ENCODE measurements around the gene PNPLA3.

PNPLA3 gene

DNA sequence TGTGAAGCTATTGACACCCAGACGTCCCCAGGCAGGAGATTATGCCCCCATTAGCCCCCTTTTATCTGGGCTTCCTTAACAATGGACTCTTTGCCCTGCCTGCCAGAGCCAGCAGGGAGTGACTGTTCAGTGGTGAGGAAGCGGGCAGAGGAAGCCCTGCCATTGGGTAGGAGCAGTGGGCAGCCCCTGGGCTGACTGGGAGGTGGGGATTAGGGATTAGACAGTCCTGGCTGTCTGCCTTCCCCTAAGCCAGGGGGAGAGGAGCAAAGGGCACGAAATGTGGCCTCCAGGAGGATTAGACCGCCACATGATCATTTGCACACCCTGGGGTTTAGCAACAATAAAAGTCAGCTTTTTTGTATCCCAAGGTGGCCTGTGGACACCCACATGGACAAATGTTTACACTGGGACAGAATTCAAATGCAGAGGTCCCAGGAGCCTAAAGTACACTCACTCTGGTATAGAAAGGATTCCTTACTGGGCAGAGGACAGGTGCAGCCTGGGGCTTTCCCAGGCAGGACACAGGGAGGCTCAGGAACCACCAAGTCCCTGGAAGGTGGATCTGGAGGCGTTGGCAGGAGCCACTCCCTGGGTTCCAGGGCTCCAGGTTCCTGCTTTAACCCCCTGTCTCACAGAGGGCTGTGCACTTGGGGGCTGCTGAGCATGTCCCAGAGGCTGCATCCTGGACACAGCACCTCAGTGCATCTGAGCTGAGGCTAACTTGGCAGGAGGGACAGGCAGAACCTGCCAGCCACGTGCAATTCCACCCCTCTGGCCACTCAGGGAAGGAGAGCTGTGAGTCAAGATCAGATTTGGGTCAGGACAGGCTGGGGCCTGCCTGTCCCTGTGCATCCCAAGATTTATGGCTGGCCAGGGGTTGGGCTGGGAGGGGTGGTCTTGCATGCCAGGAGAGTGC, 2.1 kb downstream of the PNPLA3 start:
- no peak for DNase-seq

DNA sequence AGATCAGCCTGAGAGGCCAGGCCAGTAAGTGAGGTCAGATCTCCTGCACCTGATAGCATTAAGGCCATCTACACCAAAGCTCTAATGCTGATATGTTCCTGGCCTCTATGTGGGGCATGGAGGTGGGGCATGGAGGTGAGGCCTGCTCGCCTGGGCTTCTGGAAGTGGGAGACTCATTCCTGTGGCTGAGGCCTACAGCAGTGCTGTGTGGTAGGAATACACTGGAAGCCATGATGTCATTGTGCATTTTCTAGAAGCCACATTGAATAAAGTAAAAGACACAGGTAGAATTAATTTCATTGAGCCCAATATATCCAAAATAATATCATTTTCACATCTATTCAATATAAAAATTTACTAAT, 2.7 kb downstream of the PNPLA3 start:
- DNase-seq: no peak

DNA sequence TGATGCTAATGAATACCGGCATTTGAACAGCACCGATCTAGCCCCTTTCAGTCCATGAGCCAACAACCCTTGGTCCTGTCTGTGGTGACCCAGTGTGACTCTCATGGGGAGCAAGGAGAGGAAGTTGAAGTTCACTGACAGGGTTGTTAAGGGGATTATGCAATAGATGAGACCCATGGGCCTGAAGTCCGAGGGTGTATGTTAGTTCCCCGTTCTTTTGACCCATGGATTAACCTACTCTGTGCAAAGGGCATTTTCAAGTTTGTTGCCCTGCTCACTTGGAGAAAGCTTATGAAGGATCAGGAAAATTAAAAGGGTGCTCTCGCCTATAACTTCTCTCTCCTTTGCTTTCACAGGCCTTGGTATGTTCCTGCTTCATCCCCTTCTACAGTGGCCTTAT, 4.9 kb downstream of the PNPLA3 start:
- DNase-seq: no peak

DNA sequence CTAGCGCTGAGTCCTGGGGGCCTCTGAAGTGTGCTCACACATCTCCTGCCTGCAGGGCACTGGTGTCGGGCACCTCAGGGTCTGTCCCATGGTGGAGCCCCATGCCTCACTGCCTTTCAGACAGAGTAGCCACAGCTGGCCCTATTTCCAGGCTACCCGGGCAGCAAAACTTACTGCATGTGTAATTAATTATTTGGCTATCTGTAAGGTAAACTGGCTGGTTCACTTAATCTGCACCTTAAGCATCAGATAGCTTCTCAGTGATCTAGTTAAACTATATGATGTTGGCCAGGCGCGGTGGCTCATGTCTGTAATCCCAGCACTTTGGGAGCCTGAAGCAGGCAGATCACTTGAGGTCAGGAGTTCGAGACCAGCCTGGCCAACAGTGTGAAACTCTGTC, 5.3 kb downstream of the PNPLA3 start:
- no peak for DNase-seq

GRCh38 chr22:43931771-43932170, 8.2 kb downstream of the PNPLA3 start:
- no peak for DNase-seq

GRCh38 chr22:43941449-43941848, 17.8 kb downstream of the PNPLA3 start:
- DNase-seq: no peak

GRCh38 chr22:43944670-43945430, 21.2 kb downstream of the PNPLA3 start:
- DNase-seq: no peak

DNA sequence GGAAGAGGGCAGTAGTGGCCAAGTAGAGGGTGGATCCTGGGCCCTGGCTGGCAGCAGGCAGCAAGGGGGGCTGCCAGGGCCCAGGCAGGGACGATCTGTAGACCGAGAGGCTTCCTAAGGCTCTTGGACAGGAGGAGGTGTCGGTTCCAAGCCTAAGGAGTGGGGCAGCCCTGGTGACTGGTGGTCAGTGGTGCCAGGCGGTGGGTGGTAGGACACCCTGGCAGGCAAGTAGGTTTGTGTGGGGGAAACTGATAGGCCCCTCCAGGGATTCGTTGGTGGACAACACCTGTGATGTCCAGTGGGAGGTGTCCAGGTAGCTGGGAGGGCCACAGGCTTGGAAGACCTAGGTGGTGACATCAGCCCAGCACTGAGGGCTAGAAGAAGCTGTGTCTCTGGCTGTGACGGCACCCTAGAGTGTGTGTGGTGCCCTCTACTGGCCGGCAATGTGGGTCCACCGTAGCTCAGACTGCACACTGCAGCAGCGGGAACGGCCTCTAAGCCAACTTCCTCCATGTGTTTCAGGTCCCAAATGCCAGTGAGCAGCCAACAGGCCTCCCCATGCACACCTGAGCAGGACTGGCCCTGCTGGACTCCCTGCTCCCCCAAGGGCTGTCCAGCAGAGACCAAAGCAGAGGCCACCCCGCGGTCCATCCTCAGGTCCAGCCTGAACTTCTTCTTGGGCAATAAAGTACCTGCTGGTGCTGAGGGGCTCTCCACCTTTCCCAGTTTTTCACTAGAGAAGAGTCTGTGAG, 22.2 kb downstream of the PNPLA3 start:
- DNase-seq: no peak

DNA sequence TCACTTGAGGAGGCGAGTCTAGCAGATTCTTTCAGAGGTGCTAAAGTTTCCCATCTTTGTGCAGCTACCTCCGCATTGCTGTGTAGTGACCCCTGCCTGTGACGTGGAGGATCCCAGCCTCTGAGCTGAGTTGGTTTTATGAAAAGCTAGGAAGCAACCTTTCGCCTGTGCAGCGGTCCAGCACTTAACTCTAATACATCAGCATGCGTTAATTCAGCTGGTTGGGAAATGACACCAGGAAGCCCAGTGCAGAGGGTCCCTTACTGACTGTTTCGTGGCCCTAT, 22.7 kb downstream of the PNPLA3 start:
- DNase-seq: no peak

GRCh38 chr22:43948836-43949406, 25.3 kb downstream of the PNPLA3 start:
- no peak for DNase-seq

- no peak for DNase-seq
These were observed 27.8 kb downstream of the PNPLA3 start for GRCh38 chr22:43951391-43951790.

- no peak for DNase-seq
These were observed 28.4 kb downstream of the PNPLA3 start for GRCh38 chr22:43951966-43952365.

DNA sequence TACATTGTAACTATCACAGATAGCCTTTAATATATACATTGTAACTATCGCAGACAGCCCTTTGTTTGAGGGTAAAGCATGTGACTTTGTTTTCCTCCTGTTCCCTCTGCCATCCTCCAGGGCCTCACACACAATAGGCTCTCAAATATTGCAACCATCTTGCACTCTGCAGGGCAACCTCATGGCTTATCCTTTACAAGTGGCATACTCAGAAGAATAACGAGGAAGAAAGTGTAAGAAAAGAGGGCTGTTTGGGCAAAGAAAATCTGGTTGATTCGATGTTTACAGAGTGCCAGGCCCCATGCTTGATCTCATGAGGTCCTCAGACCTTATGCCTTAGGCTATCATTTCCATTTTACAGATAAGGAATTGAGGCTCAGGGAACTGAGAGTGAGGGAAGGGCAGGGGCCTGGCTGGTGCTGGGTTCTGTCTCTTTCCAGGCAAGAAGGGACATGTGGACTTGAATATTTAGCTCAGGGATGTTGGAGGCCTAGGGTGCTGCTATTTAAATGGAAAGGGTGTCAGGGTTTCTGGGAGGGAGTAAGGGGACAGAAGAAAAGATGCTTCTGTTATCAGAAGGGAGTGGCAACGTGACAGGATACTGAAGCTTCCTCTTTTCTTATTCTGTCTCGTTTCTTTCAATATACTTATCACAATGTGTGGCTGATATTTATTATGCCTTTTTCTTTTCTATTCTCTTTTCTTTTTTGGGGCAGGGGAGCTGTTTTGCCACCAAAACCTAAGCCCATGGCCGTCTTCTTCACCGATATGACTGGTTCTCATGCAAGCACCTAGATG, 30.6 kb downstream of the PNPLA3 start:
- DNase-seq: no peak

DNA sequence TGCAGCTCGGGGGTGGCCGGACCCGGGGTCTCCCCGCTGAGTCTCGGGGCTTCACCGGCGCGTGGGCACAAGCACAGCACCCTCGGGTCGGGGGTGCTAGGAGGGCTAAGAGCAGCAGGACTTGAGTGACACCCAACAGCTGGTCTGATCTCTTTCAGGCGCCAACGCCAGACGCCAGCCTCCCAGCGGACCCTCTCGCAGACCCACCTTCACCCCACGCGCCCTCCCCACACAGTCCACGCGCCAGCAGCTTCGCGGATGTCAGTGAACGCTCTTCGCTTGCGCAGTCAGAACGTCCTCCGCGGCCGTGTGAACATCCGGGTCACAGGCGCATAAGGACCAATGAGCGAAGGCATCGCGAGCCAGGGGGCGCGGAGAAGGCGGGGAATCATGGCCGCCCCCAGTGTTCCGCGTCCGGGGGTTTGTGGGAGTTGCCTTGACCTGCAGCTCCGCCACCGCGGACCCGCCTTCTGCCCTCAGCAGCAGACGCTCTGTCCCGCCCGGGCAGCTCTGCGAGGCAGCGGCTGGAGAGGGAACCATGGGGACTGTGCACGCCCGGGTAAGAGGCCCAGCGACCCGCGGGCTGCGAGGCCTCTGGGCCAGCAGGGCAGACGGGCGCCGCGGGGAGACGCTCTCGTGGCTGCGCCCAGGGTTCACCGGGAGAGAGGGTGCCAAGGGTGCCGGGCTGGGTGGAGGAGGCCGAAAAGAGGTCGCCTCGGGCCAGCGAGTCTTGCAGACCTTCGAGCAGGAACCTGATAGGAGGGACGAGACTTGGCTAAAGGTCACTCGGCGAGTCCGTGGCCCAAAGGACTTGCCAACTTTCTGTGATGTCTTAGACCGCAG, 31.7 kb downstream of the PNPLA3 start, which contains the start of gene SAMM50:
Gene SAMM50 (plus strand): TSS at position 403 of the 843 bp plus-strand sequence. CDS start 136 bp downstream, at position 539.
- DNase-seq: peak; percentile 81

DNA sequence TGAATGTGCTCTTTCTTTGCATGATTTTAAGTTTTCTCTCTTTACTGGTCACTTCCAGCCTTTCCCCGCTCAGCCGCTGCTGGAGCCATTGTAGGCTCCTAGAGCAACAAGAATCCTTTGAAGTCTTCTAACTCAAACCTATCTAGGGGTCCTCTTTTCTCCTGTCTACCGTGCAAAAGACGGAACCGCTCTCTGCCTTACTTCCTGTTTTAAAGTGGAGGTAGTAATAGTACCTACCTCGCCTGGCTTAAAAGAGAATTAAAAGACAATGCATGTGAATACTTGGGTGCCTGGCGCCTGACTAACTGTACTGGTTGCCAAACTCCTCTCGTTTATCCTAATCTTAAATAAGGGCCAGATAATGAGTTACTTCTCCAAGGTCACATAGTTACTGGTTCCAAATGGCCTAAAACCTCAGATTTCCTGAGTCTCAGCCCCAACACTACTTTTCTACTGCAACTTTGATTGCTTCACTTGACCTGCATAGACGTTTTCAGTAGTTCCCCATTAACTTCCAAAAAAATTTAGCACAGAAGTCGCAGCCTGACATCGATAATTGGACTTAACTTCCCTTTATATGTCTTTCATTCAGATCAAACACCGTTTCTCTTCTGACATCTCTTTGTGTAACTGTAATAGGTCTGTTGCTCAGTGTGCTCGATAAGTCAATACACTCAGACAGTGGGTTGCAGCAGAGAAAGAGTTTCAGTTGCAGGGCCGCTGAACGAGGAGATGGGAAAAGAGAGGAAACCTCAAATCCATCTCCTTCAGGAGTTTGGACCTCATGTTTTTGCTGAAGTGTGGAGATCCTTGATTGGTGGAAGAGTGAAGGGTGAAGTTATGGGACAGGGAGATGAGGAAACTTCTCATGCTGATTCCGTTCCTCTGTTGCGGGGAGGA, 32.5 kb downstream of the PNPLA3 start:
- DNase-seq: no peak

GRCh38 chr22:43956805-43957463, 33.3 kb downstream of the PNPLA3 start:
- no peak for DNase-seq

DNA sequence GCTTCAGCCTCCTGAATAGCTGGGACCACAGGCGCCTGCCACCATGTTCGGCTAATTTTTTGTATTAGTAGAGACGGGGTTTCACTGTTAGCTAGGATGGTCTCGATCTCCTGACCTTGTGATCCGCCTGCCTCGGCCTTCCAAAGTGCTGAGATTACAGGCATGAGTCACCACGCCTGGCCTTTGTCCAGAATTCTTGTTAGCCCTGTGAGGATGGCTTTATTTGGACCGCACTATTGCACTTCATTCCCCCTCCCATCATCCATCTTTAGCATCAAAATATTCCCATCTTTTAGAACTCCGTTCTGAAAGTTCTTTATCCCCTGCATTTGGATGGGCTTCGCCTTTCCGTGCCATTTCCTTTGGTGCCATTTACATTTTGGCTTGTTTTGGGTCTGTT, 34.3 kb downstream of the PNPLA3 start:
- no peak for DNase-seq

- no peak for DNase-seq
These were observed 40.8 kb downstream of the PNPLA3 start for GRCh38 chr22:43964314-43964857.

DNA sequence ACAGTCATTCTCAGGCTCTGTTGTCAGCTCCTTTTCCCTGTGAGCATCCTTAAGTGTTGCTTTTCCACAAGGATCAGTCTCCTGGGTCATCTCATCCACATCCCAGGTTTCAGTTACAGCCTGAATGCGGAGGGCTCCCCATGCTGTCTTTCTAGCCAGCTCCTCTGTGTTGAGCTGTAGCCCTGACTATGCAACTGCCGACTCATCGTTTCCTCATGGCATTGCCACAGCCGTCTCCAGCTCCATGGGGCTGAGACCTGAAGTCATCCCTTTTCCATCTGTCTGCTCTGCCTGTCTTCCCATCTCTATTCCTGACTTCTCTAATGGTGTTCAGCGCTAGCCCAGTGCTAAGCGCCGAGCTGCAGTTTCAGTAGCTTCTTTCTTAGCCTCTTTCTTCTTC, 43.5 kb downstream of the PNPLA3 start:
- DNase-seq: no peak
